Erythroblast (primary cell): ENCODE results near the gene IMMP2L.

ENCODE experiments used
- GATA1 ChIP-seq: IDR thresholded peaks from 2 replicates; pipeline ENCODE4 v1.6.1; 2011; ENCODE audit warnings: low read depth, mild to moderate bottlenecking, control low read depth, low read length, moderate library complexity
- POLR2A ChIP-seq: IDR thresholded peaks from 2 replicates; pipeline ENCODE4 v1.6.1; 2011; ENCODE audit warnings: mild to moderate bottlenecking, low read length

GRCh38 chr7:111388016-111388415 is 174.3 kb downstream of the IMMP2L start:
- TF ChIP-seq POLR2A (no peak), GATA1 (no peak)
